SK-N-SH (cell line): ENCODE measurements around the gene MLLT1. TPM values are rescaled to one million over a fixed set of nuclear protein-coding genes. Genes with fewer than 3 reads are reported as not detected.

Source experiments
- CTCF ChIA-PET: fragments of 300-600, 350-600 bp; formaldehyde crosslinking; extraction: SDS; loops from one replicate; lab custom pipeline; 2021; lab: Yijun Ruan, JAX
- POLR2A ChIA-PET: fragments of 350-600 bp; sonication (Branson Sonifier 250); formaldehyde crosslinking; extraction: SDS; loops from one replicate; lab custom pipeline; 2020; ENCODE audit warnings: antibody characterized with exemption, inconsistent platforms; lab: Yijun Ruan, JAX
- DNase-seq: peaks from one replicate; pipeline ENCODE4 v3.0.0; 2012
- H2AFZ ChIP-seq: fragments of 200-600 bp; sonication (generic); 2 replicates; pipeline ENCODE4 v1.8.1; 2016; ENCODE audit warnings: antibody characterized with exemption, mild to moderate bottlenecking, low read depth
- H3F3A ChIP-seq: fragments of 200-600 bp; sonication (generic); replicated peaks from 2 replicates; pipeline ENCODE3; 2016; ENCODE audit warnings: antibody characterized with exemption, mild to moderate bottlenecking; ENCODE audit not compliant: insufficient read depth
- H3K27ac ChIP-seq, 2 experiments: fragments of 200-500 bp in 1 of 2; fragments of 200-600 bp in 1 of 2; sonication (Bioruptor generic) in 1 of 2; sonication (generic), shearing (Covaris generic) in 1 of 2; 2 replicates each; pipeline versions ENCODE4 v1.5.1 to v1.6.1; 2014 to 2016; ENCODE audit warnings: low read depth in 2 of 2, inconsistent platforms in 1 of 2, low read length in 1 of 2, mild to moderate bottlenecking in 1 of 2, mixed read lengths in 1 of 2
- H3K27me3 ChIP-seq: fragments of 200-600 bp; sonication (generic), shearing (Covaris generic); 2 replicates; pipeline ENCODE4 v1.6.1; 2016; ENCODE audit warnings: mixed run types; ENCODE audit not compliant: insufficient read depth
- H3K36me3 ChIP-seq, 2 experiments: fragments of 200-500 bp in 1 of 2; fragments of 200-600 bp in 1 of 2; sonication (Bioruptor generic) in 1 of 2; sonication (generic) in 1 of 2; replicated peaks in 1 of 2; 2 replicates each; pipeline versions ENCODE3 to v1.5.1; 2014 to 2016; ENCODE audit warnings: low read length in 1 of 2, mild to moderate bottlenecking in 1 of 2; ENCODE audit not compliant: insufficient read depth in 2 of 2, control insufficient read depth in 1 of 2
- H3K4me1 ChIP-seq, 2 experiments: fragments of 200-500 bp in 1 of 2; fragments of 200-600 bp in 1 of 2; sonication (Bioruptor generic) in 1 of 2; sonication (generic), shearing (Covaris generic) in 1 of 2; 2 replicates each; pipeline versions ENCODE4 v1.5.1 to v1.6.1; 2014 to 2016; ENCODE audit warnings: low read depth in 1 of 2, low read length in 1 of 2, mixed run types in 1 of 2; ENCODE audit not compliant: insufficient read depth in 2 of 2, control insufficient read depth in 1 of 2
- H3K4me2 ChIP-seq: fragments of 200-600 bp; sonication (generic), shearing (Covaris generic); 2 replicates; pipeline ENCODE4 v1.6.1; 2017; ENCODE audit warnings: mixed run types
- H3K4me3 ChIP-seq, 2 experiments: fragments of 200-500 bp in 1 of 2; fragments of 200-600 bp in 1 of 2; sonication (Bioruptor generic) in 1 of 2; sonication (generic), shearing (Covaris generic) in 1 of 2; 2 replicates each; pipeline versions ENCODE4 v1.5.1 to v1.8.1; 2014 to 2016; ENCODE audit warnings: low read depth in 2 of 2, inconsistent platforms in 1 of 2, low read length in 1 of 2, mild to moderate bottlenecking in 1 of 2, mixed read lengths in 1 of 2, moderate library complexity in 1 of 2
- H3K79me2 ChIP-seq: fragments of 200-600 bp; sonication (generic); 2 replicates; pipeline ENCODE4 v1.8.1; 2017; ENCODE audit warnings: mild to moderate bottlenecking; ENCODE audit not compliant: insufficient read depth
- H3K9ac ChIP-seq: fragments of 200-600 bp; sonication (generic); 2 replicates; pipeline ENCODE4 v1.6.1; 2017; ENCODE audit warnings: mixed run types
- H3K9me2 ChIP-seq: fragments of 200-600 bp; sonication (generic); 2 replicates; pipeline ENCODE4 v1.6.1; 2017; ENCODE audit warnings: mixed run types
- H3K9me3 ChIP-seq: fragments of 200-600 bp; sonication (generic); 2 replicates; pipeline ENCODE4 v1.6.1; 2017; ENCODE audit warnings: mixed run types, mild to moderate bottlenecking, moderate library complexity
- H4K20me1 ChIP-seq: fragments of 200-600 bp; sonication (generic); 2 replicates; pipeline ENCODE4 v1.6.1; 2017; ENCODE audit warnings: mild to moderate bottlenecking, mixed run types; ENCODE audit not compliant: insufficient read depth
- FOXJ3 ChIP-seq: sonication (generic); formaldehyde crosslinking; IDR thresholded peaks from 2 replicates; pipeline ENCODE4 v1.5.1; 2020; ENCODE audit warnings: mild to moderate bottlenecking, missing genetic modification reagents
- FOXM1 ChIP-seq: IDR thresholded peaks from 2 replicates; pipeline ENCODE4 v1.4.0; 2012; ENCODE audit warnings: low read depth, mild to moderate bottlenecking
- GATA2 ChIP-seq: sonication (generic); formaldehyde crosslinking; IDR thresholded peaks from 2 replicates; pipeline ENCODE4 v1.5.0; 2020; ENCODE audit warnings: mild to moderate bottlenecking, missing genetic modification reagents
- MEF2A ChIP-seq: IDR thresholded peaks from 2 replicates; pipeline ENCODE4 v1.4.0; 2012; ENCODE audit warnings: low read depth, borderline replicate concordance
- MXI1 ChIP-seq: IDR thresholded peaks from 2 replicates; pipeline ENCODE4 v1.6.1; 2012; ENCODE audit warnings: mild to moderate bottlenecking, low read depth, low read length, improper control_type of control experiment
- RAD21 ChIP-seq: IDR thresholded peaks from 2 replicates; pipeline ENCODE4 v1.6.1; 2012; ENCODE audit warnings: mild to moderate bottlenecking, low read length
- RFX5 ChIP-seq: IDR thresholded peaks from 2 replicates; pipeline ENCODE4 v1.6.1; 2012; ENCODE audit warnings: mild to moderate bottlenecking, improper control_type of control experiment, low read length
- SIN3A ChIP-seq: IDR thresholded peaks from 2 replicates; pipeline ENCODE4 v1.6.1; 2012; ENCODE audit warnings: low read depth, mild to moderate bottlenecking, low read length, moderate library complexity, borderline replicate concordance
- WGBS: methylation state at CpG from one replicate; pipeline ENCODE4 v1.1.6; 2017; ENCODE audit warnings: low lambda C conversion rate; 5-methylcytosine and 5-hydroxymethylcytosine counted together
- polyA plus RNA-seq, 3 experiments: library from polyadenylated mRNA; depleted of rRNA; stranded (reverse); fragments of >200 nt; gene quantifications; 2 replicates each; pipeline ENCODE4 v1.2.3, GENCODE V29; 2012
- TF ChIP-seq, protein P1 (sequence below): IDR thresholded peaks from 2 replicates; pipeline ENCODE4 v1.4.0; 2012; ENCODE audit warnings: low read depth
- TF ChIP-seq, protein P2 (sequence below): IDR thresholded peaks from 2 replicates; pipeline ENCODE4 v1.4.0; 2012; ENCODE audit warnings: low read depth, borderline replicate concordance
- TF ChIP-seq, protein P3 (sequence below): fragments of 150-350 bp; IDR thresholded peaks from 2 replicates; pipeline ENCODE4 v1.6.1; 2016; ENCODE audit warnings: mild to moderate bottlenecking, low read depth, low read length
- TF ChIP-seq, protein P4 (sequence below): IDR thresholded peaks from 2 replicates; pipeline ENCODE4 v1.6.1; 2012; ENCODE audit warnings: mild to moderate bottlenecking, low read depth, low read length, moderate library complexity

The MLLT1 gene
- polyA plus RNA-seq, 1 of the 3 experiments (the other 2 are of a cell fraction): 19.0 TPM

DNA sequence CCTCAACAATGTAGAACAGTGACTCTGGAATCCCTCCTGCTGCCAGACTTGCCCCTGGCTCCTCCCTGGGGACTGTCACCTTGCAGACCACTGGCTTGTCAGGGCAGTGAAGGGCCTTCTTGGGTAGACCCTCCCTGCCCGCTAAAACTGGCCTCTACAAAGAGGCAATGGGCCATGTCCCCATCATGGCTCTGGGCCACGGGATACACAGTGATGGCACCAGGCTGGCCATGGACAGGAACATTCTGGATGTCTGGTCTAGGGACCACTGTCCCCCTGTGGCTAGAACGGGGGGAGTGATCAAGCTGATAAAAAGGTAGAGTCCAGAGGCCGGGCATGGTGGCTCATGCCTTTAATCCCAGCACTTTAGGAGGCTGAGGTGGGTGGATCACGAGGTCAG lies 83.4 kb downstream of the MLLT1 start:
- DNase-seq: no peak
- WGBS: 95% methylated on average over 3 of the region's 5 CpGs
- TF ChIP-seq FOXM1 (no peak), MXI1 (no peak), GATA2 (CRISPR knock-in tag) (no peak), RAD21 (no peak), SIN3A (no peak), RFX5 (no peak), FOXJ3 (CRISPR knock-in tag) (no peak), MEF2A (no peak)
- TF ChIP-seq, protein P1, sequence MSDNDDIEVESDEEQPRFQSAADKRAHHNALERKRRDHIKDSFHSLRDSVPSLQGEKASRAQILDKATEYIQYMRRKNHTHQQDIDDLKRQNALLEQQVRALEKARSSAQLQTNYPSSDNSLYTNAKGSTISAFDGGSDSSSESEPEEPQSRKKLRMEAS: no peak
- TF ChIP-seq, protein P2, sequence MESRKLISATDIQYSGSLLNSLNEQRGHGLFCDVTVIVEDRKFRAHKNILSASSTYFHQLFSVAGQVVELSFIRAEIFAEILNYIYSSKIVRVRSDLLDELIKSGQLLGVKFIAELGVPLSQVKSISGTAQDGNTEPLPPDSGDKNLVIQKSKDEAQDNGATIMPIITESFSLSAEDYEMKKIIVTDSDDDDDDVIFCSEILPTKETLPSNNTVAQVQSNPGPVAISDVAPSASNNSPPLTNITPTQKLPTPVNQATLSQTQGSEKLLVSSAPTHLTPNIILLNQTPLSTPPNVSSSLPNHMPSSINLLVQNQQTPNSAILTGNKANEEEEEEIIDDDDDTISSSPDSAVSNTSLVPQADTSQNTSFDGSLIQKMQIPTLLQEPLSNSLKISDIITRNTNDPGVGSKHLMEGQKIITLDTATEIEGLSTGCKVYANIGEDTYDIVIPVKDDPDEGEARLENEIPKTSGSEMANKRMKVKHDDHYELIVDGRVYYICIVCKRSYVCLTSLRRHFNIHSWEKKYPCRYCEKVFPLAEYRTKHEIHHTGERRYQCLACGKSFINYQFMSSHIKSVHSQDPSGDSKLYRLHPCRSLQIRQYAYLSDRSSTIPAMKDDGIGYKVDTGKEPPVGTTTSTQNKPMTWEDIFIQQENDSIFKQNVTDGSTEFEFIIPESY: no peak
- TF ChIP-seq, protein P3, sequence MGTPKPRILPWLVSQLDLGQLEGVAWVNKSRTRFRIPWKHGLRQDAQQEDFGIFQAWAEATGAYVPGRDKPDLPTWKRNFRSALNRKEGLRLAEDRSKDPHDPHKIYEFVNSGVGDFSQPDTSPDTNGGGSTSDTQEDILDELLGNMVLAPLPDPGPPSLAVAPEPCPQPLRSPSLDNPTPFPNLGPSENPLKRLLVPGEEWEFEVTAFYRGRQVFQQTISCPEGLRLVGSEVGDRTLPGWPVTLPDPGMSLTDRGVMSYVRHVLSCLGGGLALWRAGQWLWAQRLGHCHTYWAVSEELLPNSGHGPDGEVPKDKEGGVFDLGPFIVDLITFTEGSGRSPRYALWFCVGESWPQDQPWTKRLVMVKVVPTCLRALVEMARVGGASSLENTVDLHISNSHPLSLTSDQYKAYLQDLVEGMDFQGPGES: no peak
- TF ChIP-seq, protein P4, sequence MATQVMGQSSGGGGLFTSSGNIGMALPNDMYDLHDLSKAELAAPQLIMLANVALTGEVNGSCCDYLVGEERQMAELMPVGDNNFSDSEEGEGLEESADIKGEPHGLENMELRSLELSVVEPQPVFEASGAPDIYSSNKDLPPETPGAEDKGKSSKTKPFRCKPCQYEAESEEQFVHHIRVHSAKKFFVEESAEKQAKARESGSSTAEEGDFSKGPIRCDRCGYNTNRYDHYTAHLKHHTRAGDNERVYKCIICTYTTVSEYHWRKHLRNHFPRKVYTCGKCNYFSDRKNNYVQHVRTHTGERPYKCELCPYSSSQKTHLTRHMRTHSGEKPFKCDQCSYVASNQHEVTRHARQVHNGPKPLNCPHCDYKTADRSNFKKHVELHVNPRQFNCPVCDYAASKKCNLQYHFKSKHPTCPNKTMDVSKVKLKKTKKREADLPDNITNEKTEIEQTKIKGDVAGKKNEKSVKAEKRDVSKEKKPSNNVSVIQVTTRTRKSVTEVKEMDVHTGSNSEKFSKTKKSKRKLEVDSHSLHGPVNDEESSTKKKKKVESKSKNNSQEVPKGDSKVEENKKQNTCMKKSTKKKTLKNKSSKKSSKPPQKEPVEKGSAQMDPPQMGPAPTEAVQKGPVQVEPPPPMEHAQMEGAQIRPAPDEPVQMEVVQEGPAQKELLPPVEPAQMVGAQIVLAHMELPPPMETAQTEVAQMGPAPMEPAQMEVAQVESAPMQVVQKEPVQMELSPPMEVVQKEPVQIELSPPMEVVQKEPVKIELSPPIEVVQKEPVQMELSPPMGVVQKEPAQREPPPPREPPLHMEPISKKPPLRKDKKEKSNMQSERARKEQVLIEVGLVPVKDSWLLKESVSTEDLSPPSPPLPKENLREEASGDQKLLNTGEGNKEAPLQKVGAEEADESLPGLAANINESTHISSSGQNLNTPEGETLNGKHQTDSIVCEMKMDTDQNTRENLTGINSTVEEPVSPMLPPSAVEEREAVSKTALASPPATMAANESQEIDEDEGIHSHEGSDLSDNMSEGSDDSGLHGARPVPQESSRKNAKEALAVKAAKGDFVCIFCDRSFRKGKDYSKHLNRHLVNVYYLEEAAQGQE: no peak
- Histone ChIP-seq H3K4me2 (no peak overlapping the region), H4K20me1 (no peaks in the 10 kb centered on the region), H3K4me3 (no peak overlapping the region), H3K79me2 (peaks cover 28% of the 10 kb centered on the region), H3K27ac (no peak overlapping the region), H3K9me3 (peaks cover 6% of the 10 kb centered on the region; the same call in 1 of the 2 replicates), H3K9me2 (no peaks in the 10 kb centered on the region), H2AFZ (no peak overlapping the region), H3K9ac (no peak overlapping the region), H3F3A (peaks cover 10% of the 10 kb centered on the region), H3K27me3 (no peaks in the 10 kb centered on the region), H3K4me1 (peaks cover 7 to 12% of the 10 kb centered on the region in 2 experiments; a peak in 2 of 4 replicates), H3K36me3 (no peaks in the 10 kb centered on the region)
- ChIA-PET POLR2A (no interaction called here), CTCF (no interaction called here)
